Neural progenitor cell (in vitro differentiated cells): ENCODE measurements around the gene CCDC68. TPM values are rescaled to one million over a fixed set of nuclear protein-coding genes. Genes with fewer than 3 reads are reported as not detected.

Experiments used
- DNase-seq: peaks from one replicate; pipeline ENCODE4 v3.0.0-alpha.2; 2016; ENCODE audit warnings: low spot score
- H2AFZ ChIP-seq: fragments of 200-600 bp; sonication (generic); replicated peaks from 2 replicates; pipeline ENCODE4 v1.6.1; 2016; ENCODE audit warnings: antibody characterized with exemption
- H3F3A ChIP-seq: fragments of 200-600 bp; sonication (generic); 2 replicates; pipeline ENCODE4 v1.6.1; 2016; ENCODE audit warnings: antibody characterized with exemption, low read depth
- H3K27ac ChIP-seq: fragments of 200-600 bp; sonication (generic); 2 replicates; pipeline ENCODE4 v1.5.1; 2016; ENCODE audit warnings: mild to moderate bottlenecking
- H3K27me3 ChIP-seq: fragments of 200-600 bp; sonication (generic); 2 replicates; pipeline ENCODE4 v1.6.1; 2016; ENCODE audit warnings: mild to moderate bottlenecking, moderate library complexity
- H3K36me3 ChIP-seq: fragments of 200-600 bp; sonication (generic); 2 replicates; pipeline ENCODE4 v1.5.1; 2016
- H3K4me1 ChIP-seq: fragments of 200-600 bp; sonication (generic); 2 replicates; pipeline ENCODE4 v1.6.1; 2016; ENCODE audit warnings: mixed run types
- H3K4me2 ChIP-seq: fragments of 200-600 bp; sonication (generic); 2 replicates; pipeline ENCODE4 v1.6.1; 2016
- H3K4me3 ChIP-seq: fragments of 200-600 bp; sonication (generic); 2 replicates; pipeline ENCODE4 v1.5.1; 2016
- H3K79me2 ChIP-seq: fragments of 200-600 bp; sonication (generic); 2 replicates; pipeline ENCODE4 v1.6.1; 2016; ENCODE audit warnings: low read depth
- H3K9ac ChIP-seq: fragments of 200-600 bp; sonication (generic); 2 replicates; pipeline ENCODE4 v1.6.1; 2016
- H3K9me3 ChIP-seq: fragments of 200-600 bp; sonication (generic); 2 replicates; pipeline ENCODE4 v1.5.1; 2016; ENCODE audit warnings: low read depth
- H4K20me1 ChIP-seq: fragments of 200-600 bp; sonication (generic); 2 replicates; pipeline ENCODE4 v1.6.1; 2016; ENCODE audit warnings: low read depth
- H3K27ac Mint-ChIP-seq: 3 replicates; pipeline ENCODE4 v1.8.0; 2021; ENCODE audit warnings: mixed read lengths
- H3K27me3 Mint-ChIP-seq: 2 replicates; pipeline ENCODE4 v1.8.0; 2022; ENCODE audit warnings: low read depth, mild to moderate bottlenecking, inconsistent platforms, moderate library complexity, mixed read lengths; ENCODE audit not compliant: insufficient read depth
- H3K36me3 Mint-ChIP-seq: 3 replicates; pipeline ENCODE4 v1.8.0; 2021; ENCODE audit warnings: mixed read lengths
- H3K4me1 Mint-ChIP-seq: 3 replicates; pipeline ENCODE4 v1.8.0; 2021; ENCODE audit warnings: mixed read lengths
- H3K4me3 Mint-ChIP-seq: 3 replicates; pipeline ENCODE4 v1.8.0; 2021; ENCODE audit warnings: mild to moderate bottlenecking, moderate library complexity, mixed read lengths
- H3K9me3 Mint-ChIP-seq: 3 replicates; pipeline ENCODE4 v1.8.0; 2020; ENCODE audit warnings: mixed read lengths
- CTCF ChIP-seq: fragments of 200-600 bp; sonication (generic); IDR thresholded peaks from 2 replicates; pipeline ENCODE4 v1.5.1; 2017; ENCODE audit warnings: antibody characterized with exemption, mild to moderate bottlenecking
- EZH2 ChIP-seq: fragments of 200-600 bp; sonication (generic); IDR thresholded peaks from 2 replicates; pipeline ENCODE4 v1.6.1; 2017; ENCODE audit warnings: antibody characterized with exemption, mild to moderate bottlenecking, moderate library complexity
- EZH2phosphoT487 ChIP-seq: fragments of 200-600 bp; sonication (generic); IDR thresholded peaks from 2 replicates; pipeline ENCODE4 v1.6.1; 2017; ENCODE audit warnings: antibody characterized with exemption
- total RNA-seq: library from RNA; depleted of rRNA; stranded (reverse); fragments of >200 nt; gene quantifications from 2 replicates; pipeline ENCODE4 v1.2.3, GENCODE V29; 2015; ENCODE audit warnings: low replicate concordance

CCDC68 gene
- total RNA-seq, 1 donor from 2014 or later: not detected

- Histone ChIP-seq H3K4me3 (no peak overlapping the region), H4K20me1 (no peaks in the 10 kb centered on the region), H3K36me3 (no peaks in the 10 kb centered on the region), H3K27me3 (no peaks in the 10 kb centered on the region), H3K4me1 (no peaks in the 10 kb centered on the region), H3K9me3 (no peaks in the 10 kb centered on the region), H3K79me2 (no peaks in the 10 kb centered on the region), H3F3A (no peaks in the 10 kb centered on the region), H2AFZ (no peak overlapping the region), H3K9ac (no peak overlapping the region), H3K4me2 (no peak overlapping the region), H3K27ac (no peak overlapping the region)
- TF ChIP-seq EZH2phosphoT487 (no peak), EZH2 (no peak), CTCF (no peak)
- no peak for DNase-seq
- H3K27me3 Mint-ChIP-seq: no peaks in the 10 kb centered on the region
- peaks cover 4% of the 10 kb centered on the region for H3K9me3 Mint-ChIP-seq
- H3K4me3 Mint-ChIP-seq: no peak overlapping the region
- peaks cover 21% of the 10 kb centered on the region for H3K4me1 Mint-ChIP-seq
- H3K36me3 Mint-ChIP-seq: no peaks in the 10 kb centered on the region
- H3K27ac Mint-ChIP-seq: no peak overlapping the region
Observed at GRCh38 chr18:54914816-54915215, 44.4 kb downstream of the CCDC68 start.

DNA sequence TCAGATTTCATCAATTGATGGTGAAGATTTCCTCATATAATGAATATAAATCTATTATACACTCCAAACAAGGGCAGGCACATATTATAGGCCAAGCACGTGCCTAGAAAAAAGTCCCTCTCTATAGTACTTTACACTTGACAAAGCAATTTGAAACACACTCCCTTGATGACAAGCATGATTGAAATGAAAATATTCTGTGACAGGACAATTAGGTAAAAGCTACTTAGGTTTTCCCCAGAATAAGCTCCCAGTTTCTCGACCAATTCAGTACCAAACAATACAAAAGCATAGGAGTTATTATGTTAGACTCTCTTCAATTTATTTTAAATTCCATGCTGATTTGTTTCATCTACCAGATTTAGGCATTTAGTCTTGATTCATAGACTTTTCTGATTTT lies 47.7 kb downstream of the CCDC68 start:
- Mint-ChIP-seq H3K9me3 (peaks cover 10% of the 10 kb centered on the region), H3K4me1 (peaks cover 2% of the 10 kb centered on the region), H3K27ac (no peak overlapping the region), H3K4me3 (no peak overlapping the region), H3K36me3 (no peaks in the 10 kb centered on the region), H3K27me3 (no peaks in the 10 kb centered on the region)
- no peak for TF ChIP-seq EZH2
- TF ChIP-seq EZH2phosphoT487: no peak
- TF ChIP-seq CTCF: no peak
- Histone ChIP-seq H3K79me2 (no peaks in the 10 kb centered on the region), H3K27ac (no peak overlapping the region), H3K9me3 (no peaks in the 10 kb centered on the region), H4K20me1 (no peaks in the 10 kb centered on the region), H3F3A (no peaks in the 10 kb centered on the region), H2AFZ (no peak overlapping the region), H3K36me3 (no peaks in the 10 kb centered on the region), H3K9ac (no peak overlapping the region), H3K4me2 (no peak overlapping the region), H3K4me3 (no peak overlapping the region), H3K4me1 (no peaks in the 10 kb centered on the region), H3K27me3 (no peaks in the 10 kb centered on the region)
- DNase-seq: no peak

GRCh38 chr18:54910161-54910919 lies 48.9 kb downstream of the CCDC68 start:
- Histone ChIP-seq H3K9ac (no peak overlapping the region), H3K36me3 (no peaks in the 10 kb centered on the region), H3K27me3 (no peaks in the 10 kb centered on the region), H3K27ac (no peak overlapping the region), H3K4me2 (no peak overlapping the region), H3K9me3 (no peaks in the 10 kb centered on the region), H3K4me1 (no peaks in the 10 kb centered on the region), H2AFZ (no peak overlapping the region), H3K79me2 (no peaks in the 10 kb centered on the region), H3F3A (no peaks in the 10 kb centered on the region), H3K4me3 (no peak overlapping the region), H4K20me1 (no peaks in the 10 kb centered on the region)
- DNase-seq: no peak
- Mint-ChIP-seq H3K4me1 (peaks cover 2% of the 10 kb centered on the region), H3K27me3 (no peaks in the 10 kb centered on the region), H3K36me3 (no peaks in the 10 kb centered on the region), H3K9me3 (peaks cover 8% of the 10 kb centered on the region), H3K27ac (no peak overlapping the region), H3K4me3 (no peak overlapping the region)
- TF ChIP-seq EZH2 (no peak), EZH2phosphoT487 (no peak), CTCF (no peak)
